Mucosa of descending colon (tissue), 3 donors: ENCODE results near the gene WDR17. TPM values are rescaled to one million over a fixed set of nuclear protein-coding genes. Genes with fewer than 3 reads are reported as not detected.

Source experiments
- ATAC-seq: fragments of 200-7000 bp; cut with Tn5 transposase; one replicate; pipeline ENCODE4 v1.9.1; 2020; ENCODE audit warnings: mild to moderate bottlenecking, moderate library complexity
- DNase-seq, 3 donors: peaks; one replicate each; pipeline ENCODE4 v3.0.0-alpha.2; 2020
- H3K36me3 ChIP-seq: fragments of 200-600 bp; one replicate; pipeline ENCODE4 v1.8.0; 2021; ENCODE audit warnings: low read depth, mild to moderate bottlenecking
- H3K4me1 ChIP-seq: fragments of 200-600 bp; one replicate; pipeline ENCODE4 v1.8.0; 2021; ENCODE audit warnings: low read depth, mild to moderate bottlenecking
- H3K4me3 ChIP-seq: fragments of 200-600 bp; one replicate; pipeline ENCODE4 v1.8.0; 2021; ENCODE audit warnings: mild to moderate bottlenecking
- H3K9me3 ChIP-seq: fragments of 200-600 bp; one replicate; pipeline ENCODE4 v1.8.0; 2021; ENCODE audit warnings: mild to moderate bottlenecking
- intact Hi-C, 2 donors: fragments of 100-400 bp; cut with DNase I in 1 of 2; cut with micrococcal nuclease in 1 of 2; formaldehyde crosslinking; loops; one replicate each; pipeline versions ENCODE4 v1.11.0 to v1.11.1; 2022; cut with DNase I, micrococcal nuclease
- total RNA-seq, 3 donors: library from RNA; stranded (reverse); fragmentation: NEBNext Ultra II Directional in 2 of 3; extraction: Animal tissue kit (Norgen Biotek cat#: 25700) in 2 of 3; gene quantifications; one replicate each; pipeline versions ENCODE4 v1.2.1 to v1.2.4, GENCODE V29; 2021 to 2023
- TF ChIP-seq, protein P1 (sequence below): fragments of 200-600 bp; IDR thresholded peaks from one replicate; pipeline ENCODE4 v1.8.0; 2022; ENCODE audit warnings: antibody characterized with exemption, mild to moderate bottlenecking
- donor health status: DM: no; HTN: no; CAD: no; lungs with moderate emphysema.
- donor health status: DM: no; HTN: no; CAD: no.
- donor health status: DM: no; HTN: yes; CAD: no.

Gene WDR17
- total RNA-seq, 3 donors from 2014 or later, result 1.8 to 4.9 (median 2.4) TPM

DNA sequence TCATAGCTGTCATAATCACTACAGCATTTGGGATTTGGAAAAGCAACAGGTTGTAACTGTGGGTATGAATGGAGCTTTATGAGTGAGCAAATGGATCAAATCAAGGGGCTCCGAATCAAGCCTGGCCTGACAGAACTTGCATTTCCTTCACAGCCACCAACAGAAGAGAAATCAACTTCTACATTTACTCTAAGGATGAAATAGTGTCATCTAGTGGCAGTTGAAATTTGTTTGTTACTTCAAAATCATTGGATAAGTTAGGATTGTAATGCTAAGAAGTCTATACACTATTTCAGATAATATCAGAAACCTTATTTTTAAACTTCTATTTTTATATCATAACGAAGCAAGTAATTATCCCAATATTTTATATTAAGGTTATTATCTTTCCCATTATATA is 10.7 kb upstream of the WDR17 start:
- intact Hi-C loops, result no loop called here

DNA sequence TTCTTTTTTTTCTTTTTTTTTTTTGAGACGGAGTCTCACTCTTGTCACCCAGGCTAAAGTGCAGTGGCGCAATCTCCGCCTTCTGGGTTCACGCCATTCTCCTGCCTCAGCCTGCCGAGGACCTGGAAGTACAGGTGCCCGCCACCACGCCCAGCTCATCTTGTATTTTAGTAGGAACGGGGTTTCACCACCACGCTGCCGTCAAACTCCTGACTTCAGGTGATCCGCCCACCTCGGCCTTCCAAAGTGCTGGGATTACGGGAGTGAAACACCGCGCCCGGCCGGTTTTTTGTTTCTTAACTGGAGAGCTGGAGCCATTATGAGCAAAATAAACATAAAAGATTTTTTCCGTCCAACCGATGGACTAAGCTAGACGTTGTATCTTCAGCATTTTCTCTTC is 1.9 kb upstream of the WDR17 start:
- DNase-seq, result no peak
- TF ChIP-seq, protein P1, sequence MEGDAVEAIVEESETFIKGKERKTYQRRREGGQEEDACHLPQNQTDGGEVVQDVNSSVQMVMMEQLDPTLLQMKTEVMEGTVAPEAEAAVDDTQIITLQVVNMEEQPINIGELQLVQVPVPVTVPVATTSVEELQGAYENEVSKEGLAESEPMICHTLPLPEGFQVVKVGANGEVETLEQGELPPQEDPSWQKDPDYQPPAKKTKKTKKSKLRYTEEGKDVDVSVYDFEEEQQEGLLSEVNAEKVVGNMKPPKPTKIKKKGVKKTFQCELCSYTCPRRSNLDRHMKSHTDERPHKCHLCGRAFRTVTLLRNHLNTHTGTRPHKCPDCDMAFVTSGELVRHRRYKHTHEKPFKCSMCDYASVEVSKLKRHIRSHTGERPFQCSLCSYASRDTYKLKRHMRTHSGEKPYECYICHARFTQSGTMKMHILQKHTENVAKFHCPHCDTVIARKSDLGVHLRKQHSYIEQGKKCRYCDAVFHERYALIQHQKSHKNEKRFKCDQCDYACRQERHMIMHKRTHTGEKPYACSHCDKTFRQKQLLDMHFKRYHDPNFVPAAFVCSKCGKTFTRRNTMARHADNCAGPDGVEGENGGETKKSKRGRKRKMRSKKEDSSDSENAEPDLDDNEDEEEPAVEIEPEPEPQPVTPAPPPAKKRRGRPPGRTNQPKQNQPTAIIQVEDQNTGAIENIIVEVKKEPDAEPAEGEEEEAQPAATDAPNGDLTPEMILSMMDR, result no peak
- Histone ChIP-seq H3K36me3 (no peaks in the 10 kb centered on the region), H3K4me3 (no peak overlapping the region), H3K4me1 (peaks cover 4% of the 10 kb centered on the region), H3K9me3 (no peaks in the 10 kb centered on the region)
- intact Hi-C loops, result no loop called here
- no peak for ATAC-seq

More for the DNA sequence above, 10.7 kb upstream of the WDR17 start:
- DNase-seq (no peak), ATAC-seq (no peak)
- TF ChIP-seq, protein P1, result no peak
- Histone ChIP-seq H3K4me3 (no peak overlapping the region), H3K36me3 (no peaks in the 10 kb centered on the region), H3K4me1 (no peaks in the 10 kb centered on the region), H3K9me3 (no peaks in the 10 kb centered on the region)

DNA sequence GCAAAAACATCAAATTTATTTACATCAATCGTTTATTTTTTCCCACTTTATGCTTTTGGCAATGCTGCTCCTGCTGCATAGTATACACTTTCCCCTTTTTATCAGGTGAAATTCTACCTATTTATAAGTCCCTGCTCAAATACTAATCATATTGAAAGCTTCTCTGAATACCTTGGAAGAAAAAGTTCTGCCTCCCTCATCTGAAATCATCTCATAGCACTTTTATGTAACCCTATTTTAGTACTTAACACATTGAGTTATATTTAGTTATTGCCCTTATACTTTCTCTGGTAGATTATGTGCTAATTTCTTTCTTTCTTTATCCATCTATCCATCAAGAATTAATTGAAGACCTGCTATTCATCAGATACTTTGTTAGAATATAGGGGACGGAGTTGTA is 1.1 kb upstream of the WDR17 start:
- Histone ChIP-seq H3K4me1 (peaks cover 4% of the 10 kb centered on the region), H3K36me3 (no peaks in the 10 kb centered on the region), H3K9me3 (no peaks in the 10 kb centered on the region), H3K4me3 (no peak overlapping the region)
- ATAC-seq (no peak), DNase-seq (no peak)
- intact Hi-C loops, result no loop called here
- TF ChIP-seq, protein P1, result no peak

DNA sequence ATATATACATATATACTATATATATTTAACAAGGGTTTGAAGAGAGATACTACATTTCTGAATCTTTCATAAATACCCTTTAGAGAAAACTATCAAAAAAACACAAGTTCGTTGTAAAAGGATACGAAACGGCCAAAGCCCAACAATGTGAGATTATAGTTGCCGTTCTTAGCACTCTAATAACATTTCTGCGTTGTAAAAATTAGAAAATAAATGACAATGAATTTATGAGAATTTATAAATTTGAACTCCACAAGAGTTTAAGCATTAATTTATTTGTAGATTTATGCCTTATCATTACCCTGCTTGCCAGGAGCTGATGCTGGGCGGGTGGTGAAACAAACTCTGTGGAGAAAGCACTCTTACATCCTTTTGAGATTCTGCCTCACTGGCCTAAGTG is 1.1 kb downstream of the WDR17 start:
- DNase-seq, result no peak
- no peaks in the 10 kb centered on the region for H3K9me3 ChIP-seq
- peaks cover 4% of the 10 kb centered on the region for H3K4me1 ChIP-seq
- TF ChIP-seq, protein P1, result no peak
- H3K4me3 ChIP-seq, result no peak overlapping the region
- no peak for ATAC-seq
- no peaks in the 10 kb centered on the region for H3K36me3 ChIP-seq
- intact Hi-C loops, result no loop called here

DNA sequence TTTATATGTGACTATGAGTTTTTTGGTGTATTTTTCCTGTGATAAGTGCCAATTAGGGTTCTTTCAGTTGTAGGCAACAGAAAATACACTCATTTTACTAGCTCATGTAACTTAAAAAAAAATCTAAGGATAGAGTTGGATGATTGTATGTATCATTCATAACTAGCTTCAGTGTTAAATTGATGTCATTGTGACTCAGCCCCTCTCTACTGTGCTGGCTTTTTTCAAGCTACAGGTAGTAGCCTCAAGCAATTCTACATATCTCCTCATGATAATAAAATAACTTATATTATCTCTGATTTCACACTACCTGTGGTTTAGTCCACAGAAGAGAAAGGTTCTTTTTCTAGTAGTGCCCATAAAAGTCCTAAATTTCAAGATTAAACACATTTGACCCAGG is 11.9 kb downstream of the WDR17 start:
- no peaks in the 10 kb centered on the region for H3K4me1 ChIP-seq
- no peaks in the 10 kb centered on the region for H3K9me3 ChIP-seq
- TF ChIP-seq, protein P1, result no peak
- no peaks in the 10 kb centered on the region for H3K36me3 ChIP-seq
- DNase-seq (no peak), ATAC-seq (no peak)
- no peak overlapping the region for H3K4me3 ChIP-seq
- intact Hi-C loops, result no loop called here

DNA sequence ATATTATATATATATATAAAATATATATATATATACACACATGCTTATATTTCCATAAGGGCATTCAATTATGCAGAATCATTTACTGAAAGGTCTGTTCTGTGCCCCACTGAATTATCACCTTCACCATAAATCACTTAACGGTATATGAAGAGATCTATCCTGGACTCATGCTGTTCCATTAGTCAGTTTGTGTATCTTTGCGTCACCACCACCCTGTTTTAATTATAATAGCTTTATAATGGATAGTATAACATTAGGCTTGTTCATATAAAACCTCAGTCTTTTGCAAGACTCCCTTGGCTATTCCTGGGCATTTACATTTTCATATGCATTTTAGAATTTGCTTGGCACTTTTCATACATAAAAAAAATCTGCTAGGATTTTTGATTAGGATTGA is 19.1 kb downstream of the WDR17 start:
- TF ChIP-seq, protein P1, result no peak
- ATAC-seq (no peak), DNase-seq (no peak)
- no peaks in the 10 kb centered on the region for H3K4me1 ChIP-seq
- no peaks in the 10 kb centered on the region for H3K9me3 ChIP-seq
- no peaks in the 10 kb centered on the region for H3K36me3 ChIP-seq
- H3K4me3 ChIP-seq, result no peak overlapping the region
- intact Hi-C loops, result no loop called here
